Small intestine (tissue), 7 donors: ENCODE measurements around the gene HYAL1. TPM values are rescaled to one million over a fixed set of nuclear protein-coding genes. Genes with fewer than 3 reads are reported as not detected.
A peak's percentile ranks its signal among the peaks of the same experiment; 100 is the strongest.

Source experiments
- DNase-seq, 2 donors: peaks; one replicate each; pipeline versions ENCODE4 v3.0.0 to v3.0.0-alpha.2; 2013
- FAIRE-seq: peaks from 2 replicates; lab custom pipeline; 2012; peaks lifted over from hg19 to GRCh38; lab: Jason Lieb, UNC
- H3K27ac ChIP-seq, 3 donors: one replicate each; pipeline ENCODE4 v1.5.1; 2013; ENCODE audit warnings: low read length in 2 of 3, mild to moderate bottlenecking in 2 of 3, control low read depth in 1 of 3, inconsistent platforms in 1 of 3, low read depth in 1 of 3, moderate library complexity in 1 of 3
- H3K27me3 ChIP-seq, 3 donors: one replicate each; pipeline ENCODE4 v1.6.1; 2013; ENCODE audit warnings: low read length in 3 of 3, inconsistent platforms in 1 of 3; ENCODE audit not compliant: control insufficient read depth in 3 of 3, insufficient read depth in 3 of 3
- H3K36me3 ChIP-seq, 3 donors: one replicate each; pipeline ENCODE4 v1.6.1; 2013; ENCODE audit warnings: low read length in 3 of 3, inconsistent platforms in 1 of 3, low read depth in 1 of 3, mild to moderate bottlenecking in 1 of 3, moderate library complexity in 1 of 3; ENCODE audit not compliant: control insufficient read depth in 3 of 3, insufficient read depth in 2 of 3
- H3K4me1 ChIP-seq, 3 donors: one replicate each; pipeline ENCODE4 v1.6.1; 2013; ENCODE audit warnings: low read length in 2 of 3, inconsistent platforms in 1 of 3, low read depth in 1 of 3, mild to moderate bottlenecking in 1 of 3, moderate library complexity in 1 of 3; ENCODE audit not compliant: control insufficient read depth in 3 of 3, insufficient read depth in 2 of 3
- H3K4me3 ChIP-seq, 3 donors: one replicate each; pipeline ENCODE4 v1.5.1; 2013; ENCODE audit warnings: low read length in 3 of 3, control low read depth in 1 of 3, inconsistent platforms in 1 of 3, low read depth in 1 of 3, mild to moderate bottlenecking in 1 of 3, moderate library complexity in 1 of 3
- H3K9me3 ChIP-seq, 2 donors: one replicate each; pipeline ENCODE4 v1.6.1; 2013; ENCODE audit warnings: low read depth in 1 of 2, low read length in 1 of 2; ENCODE audit not compliant: control insufficient read depth in 2 of 2, insufficient read depth in 1 of 2
- WGBS, 3 donors: extraction: QIAGEN DNeasy Blood & Tissue Kit; methylation state at CpG; one replicate each; pipeline ENCODE4 v1.1.7; 2013; 5-methylcytosine and 5-hydroxymethylcytosine counted together
- polyA plus RNA-seq, 4 donors: library from polyadenylated mRNA; stranded (reverse) in 3 of 4; unstranded in 1 of 4; fragments of 200-250 nt in 3 of 4; fragments of 120-200 nt in 1 of 4; gene quantifications; one replicate each; pipeline versions ENCODE4 v1.2.1 to v1.2.3, GENCODE V29; 2013
- donor health status: healthy with polysubstance abuse.
- donor health status: control.
- donor health status: control.
- donor health status: Bipolar disorder and iron deficiency.
- donor health status: healthy.

Gene HYAL1
- polyA plus RNA-seq, 4 donors, result 1.1 to 11.1 (median 3.7) TPM

- DNase-seq, result no peak
- WGBS, 3 donors, result 54 to 71% (median 58%) methylated on average over 5 of the region's 5 CpGs
- H3K36me3 ChIP-seq, result peaks cover 0 to 45% (median 3%) of the 10 kb centered on the region in 3 donors
- peaks cover 2 to 62% (median 9%) of the 10 kb centered on the region in 3 donors for H3K4me1 ChIP-seq
- H3K9me3 ChIP-seq, result no peaks in the 10 kb centered on the region
- FAIRE-seq, result no peak
- no peak overlapping the region for H3K4me3 ChIP-seq
- peak overlapping the region in 2 of 3 donors; percentile 55 to 96 for H3K27ac ChIP-seq
- H3K27me3 ChIP-seq, result no peaks in the 10 kb centered on the region
These were observed 20.3 kb upstream of the HYAL1 start for GRCh38 chr3:50323614-50324199.

GRCh38 chr3:50323092-50323600 lies 19.8 kb upstream of the HYAL1 start:
- no peaks in the 10 kb centered on the region for H3K9me3 ChIP-seq
- no peak overlapping the region for H3K4me3 ChIP-seq
- no peaks in the 10 kb centered on the region for H3K27me3 ChIP-seq
- peaks cover 2 to 62% (median 9%) of the 10 kb centered on the region in 3 donors for H3K4me1 ChIP-seq
- FAIRE-seq (no peak), DNase-seq (no peak)
- 31 to 43% (median 36%) methylated on average over 4 of the region's 4 CpGs for WGBS, 3 donors
- peaks cover 0 to 48% (median 3%) of the 10 kb centered on the region in 3 donors for H3K36me3 ChIP-seq
- peak overlapping the region; percentile 77 to 96 (median 94) for H3K27ac ChIP-seq

GRCh38 chr3:50322386-50323091 lies 19.2 kb upstream of the HYAL1 start, which contains the start of gene HYAL2:
Gene HYAL2, minus strand, starts transcription at chr3:50322745. Its CDS starts 2,256 bp downstream, at chr3:50320489.
- Histone ChIP-seq H3K27me3 (no peaks in the 10 kb centered on the region), H3K36me3 (peaks cover 0 to 54% (median 3%) of the 10 kb centered on the region in 3 donors), H3K4me1 (peaks cover 2 to 67% (median 9%) of the 10 kb centered on the region in 3 donors), H3K4me3 (peak within 1 kb of the TSS; percentile 61 to 72 (median 69)), H3K27ac (peak within 1 kb of the TSS; percentile 77 to 96 (median 94)), H3K9me3 (no peaks in the 10 kb centered on the region)
- WGBS, 3 donors, result 16 to 42% (median 37%) methylated on average over 25 to 31 of the region's 31 CpGs
- DNase-seq, result peak; percentile 37 to 42
- FAIRE-seq, result no peak

GRCh38 chr3:50322115-50322385 lies 18.7 kb upstream of the HYAL1 start:
- peak overlapping the region; percentile 77 to 96 (median 94) for H3K27ac ChIP-seq
- peaks cover 0 to 58% (median 3%) of the 10 kb centered on the region in 3 donors for H3K36me3 ChIP-seq
- no peak for FAIRE-seq
- H3K27me3 ChIP-seq, result no peaks in the 10 kb centered on the region
- H3K9me3 ChIP-seq, result no peaks in the 10 kb centered on the region
- peaks cover 2 to 67% (median 5%) of the 10 kb centered on the region in 3 donors for H3K4me1 ChIP-seq
- no peak for DNase-seq
- H3K4me3 ChIP-seq, result peak overlapping the region in 2 of 3 donors; percentile 61 to 72
- 8 to 24% (median 23%) methylated on average over 12 to 14 of the region's 14 CpGs for WGBS, 3 donors

- no peaks in the 10 kb centered on the region for H3K9me3 ChIP-seq
- peaks cover 2 to 67% (median 3%) of the 10 kb centered on the region in 3 donors for H3K4me1 ChIP-seq
- peaks cover 0 to 58% (median 3%) of the 10 kb centered on the region in 3 donors for H3K36me3 ChIP-seq
- H3K27me3 ChIP-seq, result no peaks in the 10 kb centered on the region
- peak overlapping the region; percentile 61 to 72 (median 69) for H3K4me3 ChIP-seq
- H3K27ac ChIP-seq, result peak overlapping the region; percentile 77 to 96 (median 94)
- WGBS, 3 donors, result 0% methylated on average over 42 to 59 of the region's 59 CpGs
- DNase-seq (peak; percentile 91 to 97), FAIRE-seq (no peak)
These were observed 18.2 kb upstream of the HYAL1 start for GRCh38 chr3:50321336-50322114.

- WGBS, 3 donors, result 0% methylated on average over 29 to 45 of the region's 45 CpGs
These were observed 17.5 kb upstream of the HYAL1 start for GRCh38 chr3:50320853-50321335.

GRCh38 chr3:50319894-50320625 lies 16.7 kb upstream of the HYAL1 start:
- Histone ChIP-seq H3K36me3 (peaks cover 0 to 55% (median 3%) of the 10 kb centered on the region in 3 donors), H3K4me3 (peak overlapping the region; percentile 61 to 72 (median 69)), H3K27ac (peak overlapping the region; percentile 35 to 96 (median 94)), H3K27me3 (no peaks in the 10 kb centered on the region), H3K4me1 (peaks cover 3 to 71% (median 5%) of the 10 kb centered on the region in 3 donors), H3K9me3 (no peaks in the 10 kb centered on the region)
- DNase-seq, result no peak
- FAIRE-seq, result no peak
- 77 to 85% (median 81%) methylated on average over 29 of the region's 29 CpGs for WGBS, 3 donors

More at GRCh38 chr3:50320853-50321335, 17.5 kb upstream of the HYAL1 start:
- H3K27me3 ChIP-seq, result no peaks in the 10 kb centered on the region
- DNase-seq, result peak; percentile 79 to 95
- no peaks in the 10 kb centered on the region for H3K9me3 ChIP-seq
- H3K27ac ChIP-seq, result peak overlapping the region; percentile 35 to 96 (median 94)
- H3K36me3 ChIP-seq, result peaks cover 0 to 57% (median 3%) of the 10 kb centered on the region in 3 donors
- H3K4me3 ChIP-seq, result peak overlapping the region; percentile 61 to 72 (median 69)
- no peak for FAIRE-seq
- H3K4me1 ChIP-seq, result peaks cover 3 to 71% (median 5%) of the 10 kb centered on the region in 3 donors
